Measurements from ENCODE around the gene TOP3B. TPM values are rescaled to one million over a fixed set of nuclear protein-coding genes. Genes with fewer than 3 reads are reported as not detected.

Gene TOP3B
- total and polyA plus RNA-seq, 2 donors from 2014 or later, result 8.1 to 26.7 TPM

DNA sequence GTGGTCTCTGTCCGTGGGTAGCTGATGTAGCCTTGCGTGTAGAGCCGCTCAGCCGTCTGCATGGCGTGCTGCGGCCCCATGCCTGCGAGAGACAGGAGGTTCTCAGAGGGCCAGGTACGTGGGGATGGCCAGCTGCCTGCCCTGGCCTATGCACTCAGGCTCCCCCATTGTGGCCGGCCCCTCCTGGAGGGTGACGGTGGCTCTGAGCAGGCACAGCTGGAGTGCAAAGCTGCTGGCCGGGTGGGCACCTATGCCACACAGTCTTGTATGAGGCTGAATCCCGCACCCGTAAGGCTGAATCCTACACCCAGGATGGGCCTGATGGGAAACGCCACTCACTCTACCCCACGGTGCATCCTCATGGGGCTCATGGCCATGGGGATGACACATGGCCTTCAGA is 18.4 kb downstream of the TOP3B start:
- Histone ChIP-seq H3K27me3 (ENCODE audit: control insufficient read depth, insufficient read depth, low read length) (no peaks in the 10 kb centered on the region), H3K36me3 (ENCODE audit: control insufficient read depth in 2 of 3, insufficient read depth in 3 of 3, low read length in 3 of 3) (peaks cover 0 to 59% (median 30%) of the 10 kb centered on the region in 3 donors), H3K4me3 (ENCODE audit: low read length in 3 of 3) (no peak overlapping the region), H3K9ac (ENCODE audit: low read length in 3 of 3) (no peak overlapping the region), H3K9me3 (ENCODE audit: control insufficient read depth in 2 of 3, insufficient read depth in 1 of 3, low read length in 3 of 3) (no peaks in the 10 kb centered on the region), H3K4me1 (ENCODE audit: control insufficient read depth in 2 of 3, insufficient read depth in 2 of 3, low read depth in 1 of 3, low read length in 3 of 3) (no peaks in the 10 kb centered on the region), H3K27ac (ENCODE audit: low read depth in 2 of 2, low read length in 2 of 2) (no peak overlapping the region)
- no peak for DNase-seq
- TF ChIP-seq, protein P1, sequence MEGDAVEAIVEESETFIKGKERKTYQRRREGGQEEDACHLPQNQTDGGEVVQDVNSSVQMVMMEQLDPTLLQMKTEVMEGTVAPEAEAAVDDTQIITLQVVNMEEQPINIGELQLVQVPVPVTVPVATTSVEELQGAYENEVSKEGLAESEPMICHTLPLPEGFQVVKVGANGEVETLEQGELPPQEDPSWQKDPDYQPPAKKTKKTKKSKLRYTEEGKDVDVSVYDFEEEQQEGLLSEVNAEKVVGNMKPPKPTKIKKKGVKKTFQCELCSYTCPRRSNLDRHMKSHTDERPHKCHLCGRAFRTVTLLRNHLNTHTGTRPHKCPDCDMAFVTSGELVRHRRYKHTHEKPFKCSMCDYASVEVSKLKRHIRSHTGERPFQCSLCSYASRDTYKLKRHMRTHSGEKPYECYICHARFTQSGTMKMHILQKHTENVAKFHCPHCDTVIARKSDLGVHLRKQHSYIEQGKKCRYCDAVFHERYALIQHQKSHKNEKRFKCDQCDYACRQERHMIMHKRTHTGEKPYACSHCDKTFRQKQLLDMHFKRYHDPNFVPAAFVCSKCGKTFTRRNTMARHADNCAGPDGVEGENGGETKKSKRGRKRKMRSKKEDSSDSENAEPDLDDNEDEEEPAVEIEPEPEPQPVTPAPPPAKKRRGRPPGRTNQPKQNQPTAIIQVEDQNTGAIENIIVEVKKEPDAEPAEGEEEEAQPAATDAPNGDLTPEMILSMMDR (IDR thresholded peaks at IDR 0.05; ENCODE audit: borderline replicate concordance, extremely low read depth, insufficient read depth), result no peak
- intact Hi-C loops (cut with DNase I), result no loop called here
- FAIRE-seq, result no peak

DNA sequence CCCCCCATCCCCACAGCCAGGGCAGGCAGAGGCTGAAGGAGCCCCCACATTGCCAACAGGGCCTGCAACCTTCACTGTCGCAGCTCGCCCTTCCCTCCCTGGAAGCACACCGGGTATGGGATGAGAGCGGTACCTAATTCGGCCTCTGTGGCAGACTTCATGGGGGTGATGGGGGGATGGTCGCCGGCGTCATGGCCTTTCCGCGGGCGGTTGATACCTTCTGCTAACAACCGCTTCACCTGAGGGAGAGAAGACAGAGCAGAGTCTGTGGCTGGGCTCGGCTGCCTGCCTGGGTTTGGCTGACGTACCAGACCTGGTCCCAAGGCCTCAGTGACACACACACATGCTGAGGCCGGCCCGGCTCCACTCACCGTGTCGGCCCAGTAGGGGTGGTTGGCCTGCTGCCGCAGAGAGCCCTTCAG is 18.8 kb downstream of the TOP3B start:
- Histone ChIP-seq H3K27ac (ENCODE audit: low read depth in 2 of 2, low read length in 2 of 2) (no peak overlapping the region), H3K4me1 (ENCODE audit: control insufficient read depth in 2 of 3, insufficient read depth in 2 of 3, low read depth in 1 of 3, low read length in 3 of 3) (no peaks in the 10 kb centered on the region), H3K9ac (ENCODE audit: low read length in 3 of 3) (no peak overlapping the region), H3K9me3 (ENCODE audit: control insufficient read depth in 2 of 3, insufficient read depth in 1 of 3, low read length in 3 of 3) (no peaks in the 10 kb centered on the region), H3K27me3 (ENCODE audit: control insufficient read depth, insufficient read depth, low read length) (no peaks in the 10 kb centered on the region), H3K4me3 (ENCODE audit: low read length in 3 of 3) (no peak overlapping the region), H3K36me3 (ENCODE audit: control insufficient read depth in 2 of 3, insufficient read depth in 3 of 3, low read length in 3 of 3) (peaks cover 0 to 60% (median 35%) of the 10 kb centered on the region in 3 donors)
- intact Hi-C loops (cut with DNase I), result no loop called here
- DNase-seq, result no peak
- TF ChIP-seq, protein P1 (IDR thresholded peaks at IDR 0.05; ENCODE audit: borderline replicate concordance, extremely low read depth, insufficient read depth), result no peak
- FAIRE-seq, result no peak

- DNase-seq (no peak), FAIRE-seq (no peak)
- no peak overlapping the region for H3K4me3 ChIP-seq (ENCODE audit: low read length in 3 of 3)
- no peaks in the 10 kb centered on the region for H3K4me1 ChIP-seq (ENCODE audit: control insufficient read depth in 2 of 3, insufficient read depth in 2 of 3, low read depth in 1 of 3, low read length in 3 of 3)
- TF ChIP-seq, protein P1 (IDR thresholded peaks at IDR 0.05; ENCODE audit: borderline replicate concordance, extremely low read depth, insufficient read depth), result no peak
- H3K27ac ChIP-seq (ENCODE audit: low read depth in 2 of 2, low read length in 2 of 2), result no peak overlapping the region
- intact Hi-C loops (cut with DNase I), result no loop called here
- no peaks in the 10 kb centered on the region for H3K9me3 ChIP-seq (ENCODE audit: control insufficient read depth in 2 of 3, insufficient read depth in 1 of 3, low read length in 3 of 3)
- no peaks in the 10 kb centered on the region for H3K27me3 ChIP-seq (ENCODE audit: control insufficient read depth, insufficient read depth, low read length)
- H3K36me3 ChIP-seq (ENCODE audit: control insufficient read depth in 2 of 3, insufficient read depth in 3 of 3, low read length in 3 of 3), result peaks cover 0 to 61% (median 37%) of the 10 kb centered on the region in 3 donors
- H3K9ac ChIP-seq (ENCODE audit: low read length in 3 of 3), result no peak overlapping the region
Measured at GRCh38 chr22:21963286-21963685, 19.3 kb downstream of the TOP3B start.

- Histone ChIP-seq H3K9ac (ENCODE audit: low read length in 3 of 3) (no peak overlapping the region), H3K36me3 (ENCODE audit: control insufficient read depth in 2 of 3, insufficient read depth in 3 of 3, low read length in 3 of 3) (peaks cover 0 to 55% (median 36%) of the 10 kb centered on the region in 3 donors), H3K4me1 (ENCODE audit: control insufficient read depth in 2 of 3, insufficient read depth in 2 of 3, low read depth in 1 of 3, low read length in 3 of 3) (no peaks in the 10 kb centered on the region), H3K4me3 (ENCODE audit: low read length in 3 of 3) (no peak overlapping the region), H3K27me3 (ENCODE audit: control insufficient read depth, insufficient read depth, low read length) (no peaks in the 10 kb centered on the region), H3K9me3 (ENCODE audit: control insufficient read depth in 2 of 3, insufficient read depth in 1 of 3, low read length in 3 of 3) (no peaks in the 10 kb centered on the region), H3K27ac (ENCODE audit: low read depth in 2 of 2, low read length in 2 of 2) (no peak overlapping the region)
- TF ChIP-seq, protein P1 (IDR thresholded peaks at IDR 0.05; ENCODE audit: borderline replicate concordance, extremely low read depth, insufficient read depth), result no peak
- no peak for FAIRE-seq
- DNase-seq, result no peak
- intact Hi-C loops (cut with DNase I), result no loop called here
Measured at GRCh38 chr22:21962655-21962949, 20.0 kb downstream of the TOP3B start.

Measured in kidney (tissue), 14 donors.